HEK293T (cell line): Measurements from ENCODE around the gene CDIPT.

Experiments
- BHLHE40 ChIP-seq: fragments of 450-650 bp; IDR thresholded peaks from 2 replicates; pipeline ENCODE4 v1.6.1; 2016; ENCODE audit warnings: mild to moderate bottlenecking, moderate library complexity, borderline replicate concordance
- FOXK2 ChIP-seq: fragments of 450-650 bp; IDR thresholded peaks from 2 replicates; pipeline ENCODE4 v1.6.1; 2016; ENCODE audit warnings: mild to moderate bottlenecking
- FOXM1 ChIP-seq: fragments of 450-650 bp; IDR thresholded peaks from 2 replicates; pipeline ENCODE4 v1.6.1; 2017; ENCODE audit warnings: mild to moderate bottlenecking, borderline replicate concordance
- SP1 ChIP-seq: fragments of 450-650 bp; IDR thresholded peaks from 2 replicates; pipeline ENCODE4 v1.6.1; 2017
- TF ChIP-seq, protein P1 (sequence below): fragments of 450-650 bp; IDR thresholded peaks from 2 replicates; pipeline ENCODE4 v1.6.1; 2016

GRCh38 chr16:29868396-29869009 lies 5.5 kb upstream of the CDIPT start:
- TF ChIP-seq FOXK2 (no peak), BHLHE40 (no peak), FOXM1 (no peak), SP1 (no peak)
- TF ChIP-seq, protein P1, sequence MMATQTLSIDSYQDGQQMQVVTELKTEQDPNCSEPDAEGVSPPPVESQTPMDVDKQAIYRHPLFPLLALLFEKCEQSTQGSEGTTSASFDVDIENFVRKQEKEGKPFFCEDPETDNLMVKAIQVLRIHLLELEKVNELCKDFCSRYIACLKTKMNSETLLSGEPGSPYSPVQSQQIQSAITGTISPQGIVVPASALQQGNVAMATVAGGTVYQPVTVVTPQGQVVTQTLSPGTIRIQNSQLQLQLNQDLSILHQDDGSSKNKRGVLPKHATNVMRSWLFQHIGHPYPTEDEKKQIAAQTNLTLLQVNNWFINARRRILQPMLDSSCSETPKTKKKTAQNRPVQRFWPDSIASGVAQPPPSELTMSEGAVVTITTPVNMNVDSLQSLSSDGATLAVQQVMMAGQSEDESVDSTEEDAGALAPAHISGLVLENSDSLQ = no peak
